ENCODE results near the gene ANO1. TPM values are rescaled to one million over a fixed set of nuclear protein-coding genes. Genes with fewer than 3 reads are reported as not detected.

ANO1 gene
- total and polyA plus RNA-seq, 2 donors (not counting 1 experiment from before 2014, with no cell fraction given) = not detected

DNA sequence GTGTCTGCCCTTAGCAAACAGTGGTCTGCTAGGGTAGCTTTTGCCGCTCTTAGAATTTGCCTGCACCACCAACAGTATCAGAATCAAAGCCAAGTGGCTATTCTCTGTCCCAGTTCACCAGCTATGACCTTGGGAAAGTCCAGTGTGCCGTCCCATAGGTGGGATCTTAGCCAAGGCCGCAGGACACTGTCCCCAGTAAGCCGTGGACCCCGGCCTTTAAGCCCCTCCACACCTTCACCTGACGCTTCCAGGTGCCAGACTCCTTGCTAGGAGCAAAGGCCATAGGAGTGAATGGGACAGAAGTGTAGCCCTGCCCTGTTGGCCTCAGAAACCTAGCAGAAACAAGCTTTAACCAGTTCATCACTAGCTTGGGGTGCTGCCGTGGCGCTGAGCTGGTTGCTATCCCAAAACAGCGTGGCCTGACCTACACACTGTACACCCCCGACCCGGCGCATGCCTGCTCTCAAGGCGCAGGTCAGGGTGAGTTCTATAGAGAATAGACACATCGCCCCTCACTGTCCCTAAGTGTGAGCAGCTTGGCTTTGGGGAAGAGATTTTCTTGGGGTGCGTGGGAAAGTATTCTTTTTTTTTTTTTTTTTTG lies 129.5 kb downstream of the ANO1 start:
- Mint-ChIP-seq H3K9me3 (ENCODE audit: insufficient read depth) (no peaks in the 10 kb centered on the region), H3K4me1 (peaks cover 34% of the 10 kb centered on the region), H3K4me3 (no peak overlapping the region), H3K27ac (no peak overlapping the region), H3K27me3 (no peaks in the 10 kb centered on the region)
- Histone ChIP-seq H3K27ac (ENCODE audit: low read length in 2 of 2) (no peak overlapping the region), H3K27me3 (replicated peaks in 1 of 4; ENCODE audit: control extremely low read depth in 1 of 4, control insufficient read depth in 3 of 4, insufficient read depth in 4 of 4, low read length in 3 of 4) (no peaks in the 10 kb centered on the region), H3K9ac (ENCODE audit: low read length) (no peak overlapping the region), H3K4me1 (ENCODE audit: control insufficient read depth in 2 of 2, insufficient read depth in 2 of 2, low read length in 2 of 2) (peaks cover 16 to 21% of the 10 kb centered on the region in 2 donors), H3K4me3 (ENCODE audit: control extremely low read depth in 1 of 5, extremely low read depth in 1 of 5, insufficient read depth in 1 of 5, low read depth in 2 of 5, low read length in 4 of 5) (no peak overlapping the region), H4K20me1 (ENCODE audit: control insufficient read depth, insufficient read depth, low read length, poor library complexity, severe bottlenecking) (peaks cover 60% of the 10 kb centered on the region), H3K9me3 (ENCODE audit: control extremely low read depth in 1 of 3, control insufficient read depth in 2 of 3, insufficient read depth in 1 of 3, low read length in 2 of 3) (no peaks in the 10 kb centered on the region), H3K79me2 (ENCODE audit: control insufficient read depth, insufficient read depth, low read length) (peaks cover 66% of the 10 kb centered on the region), H2AFZ (ENCODE audit: insufficient read depth, low read depth, low read length, poor library complexity, severe bottlenecking) (no peak overlapping the region), H3K36me3 (replicated peaks in 1 of 2; ENCODE audit: control extremely low read depth in 1 of 2, control insufficient read depth in 1 of 2, extremely low read depth in 1 of 2, insufficient read depth in 2 of 2, low read length in 1 of 2) (peaks cover 6 to 57% of the 10 kb centered on the region in 2 experiments), H3K4me2 (replicated peaks; ENCODE audit: low read depth, low read length, poor library complexity, severe bottlenecking) (no peak overlapping the region)
- WGBS (ENCODE audit: insufficient coverage) = 96% methylated on average over 13 of the region's 15 CpGs
- no peak for DNase-seq
- ChIA-PET CTCF (interaction anchor here (2.5 kb wide), 1 partner anchor 11 kb away, joined by 14 read pairs; no protein-coding TSS in a partner anchor), POLR2A (no interaction called here)
- no peak for ATAC-seq (ENCODE audit: low read depth)
- TF ChIP-seq, protein P1, sequence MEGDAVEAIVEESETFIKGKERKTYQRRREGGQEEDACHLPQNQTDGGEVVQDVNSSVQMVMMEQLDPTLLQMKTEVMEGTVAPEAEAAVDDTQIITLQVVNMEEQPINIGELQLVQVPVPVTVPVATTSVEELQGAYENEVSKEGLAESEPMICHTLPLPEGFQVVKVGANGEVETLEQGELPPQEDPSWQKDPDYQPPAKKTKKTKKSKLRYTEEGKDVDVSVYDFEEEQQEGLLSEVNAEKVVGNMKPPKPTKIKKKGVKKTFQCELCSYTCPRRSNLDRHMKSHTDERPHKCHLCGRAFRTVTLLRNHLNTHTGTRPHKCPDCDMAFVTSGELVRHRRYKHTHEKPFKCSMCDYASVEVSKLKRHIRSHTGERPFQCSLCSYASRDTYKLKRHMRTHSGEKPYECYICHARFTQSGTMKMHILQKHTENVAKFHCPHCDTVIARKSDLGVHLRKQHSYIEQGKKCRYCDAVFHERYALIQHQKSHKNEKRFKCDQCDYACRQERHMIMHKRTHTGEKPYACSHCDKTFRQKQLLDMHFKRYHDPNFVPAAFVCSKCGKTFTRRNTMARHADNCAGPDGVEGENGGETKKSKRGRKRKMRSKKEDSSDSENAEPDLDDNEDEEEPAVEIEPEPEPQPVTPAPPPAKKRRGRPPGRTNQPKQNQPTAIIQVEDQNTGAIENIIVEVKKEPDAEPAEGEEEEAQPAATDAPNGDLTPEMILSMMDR (IDR thresholded peaks at IDR 0.05) = no peak
- TF ChIP-seq EZH2 (IDR thresholded peaks at IDR 0.05; ENCODE audit: borderline replicate concordance, insufficient read depth, low read depth, low read length, poor library complexity, severe bottlenecking) = no peak
- intact Hi-C loops (cut with micrococcal nuclease) = no loop called here

DNA sequence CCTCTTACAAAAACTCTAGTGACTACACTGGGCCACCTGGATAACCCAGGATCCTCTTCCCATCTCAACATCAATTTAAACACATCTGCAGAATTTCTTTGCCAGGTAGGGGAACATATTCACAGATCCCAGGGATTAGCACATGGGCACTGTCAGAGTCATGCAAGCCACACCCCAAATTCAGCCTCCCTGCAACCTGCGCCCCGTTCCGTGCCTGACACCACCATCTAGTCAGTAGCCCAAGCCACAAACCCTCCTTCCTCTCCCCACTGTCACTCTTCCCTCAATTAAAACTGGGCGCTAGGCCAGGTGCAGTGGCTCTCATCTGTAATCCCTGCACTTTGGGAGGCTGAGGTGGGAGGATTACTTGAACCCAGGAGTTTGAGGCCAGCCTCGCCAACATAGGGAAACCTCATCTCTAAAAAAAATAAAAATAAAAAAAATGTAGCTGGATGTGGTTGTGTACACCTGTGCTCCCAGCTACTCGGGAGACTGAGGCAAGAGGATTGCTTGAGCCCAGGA lies 131.3 kb downstream of the ANO1 start:
- Mint-ChIP-seq H3K27me3 (no peaks in the 10 kb centered on the region), H3K27ac (no peak overlapping the region), H3K9me3 (ENCODE audit: insufficient read depth) (no peaks in the 10 kb centered on the region), H3K4me3 (no peak overlapping the region), H3K4me1 (peaks cover 24% of the 10 kb centered on the region)
- Histone ChIP-seq H4K20me1 (ENCODE audit: control insufficient read depth, insufficient read depth, low read length, poor library complexity, severe bottlenecking) (peaks cover 50% of the 10 kb centered on the region), H3K9ac (ENCODE audit: low read length) (no peak overlapping the region), H3K9me3 (ENCODE audit: control extremely low read depth in 1 of 3, control insufficient read depth in 2 of 3, insufficient read depth in 1 of 3, low read length in 2 of 3) (no peaks in the 10 kb centered on the region), H3K27me3 (replicated peaks in 1 of 4; ENCODE audit: control extremely low read depth in 1 of 4, control insufficient read depth in 3 of 4, insufficient read depth in 4 of 4, low read length in 3 of 4) (no peaks in the 10 kb centered on the region), H3K4me2 (replicated peaks; ENCODE audit: low read depth, low read length, poor library complexity, severe bottlenecking) (no peak overlapping the region), H3K36me3 (replicated peaks in 1 of 2; ENCODE audit: control extremely low read depth in 1 of 2, control insufficient read depth in 1 of 2, extremely low read depth in 1 of 2, insufficient read depth in 2 of 2, low read length in 1 of 2) (peaks cover 6 to 56% of the 10 kb centered on the region in 2 experiments), H3K4me1 (ENCODE audit: control insufficient read depth in 2 of 2, insufficient read depth in 2 of 2, low read length in 2 of 2) (peaks cover 7 to 10% of the 10 kb centered on the region in 2 donors), H2AFZ (ENCODE audit: insufficient read depth, low read depth, low read length, poor library complexity, severe bottlenecking) (no peak overlapping the region), H3K4me3 (ENCODE audit: control extremely low read depth in 1 of 5, extremely low read depth in 1 of 5, insufficient read depth in 1 of 5, low read depth in 2 of 5, low read length in 4 of 5) (no peak overlapping the region), H3K79me2 (ENCODE audit: control insufficient read depth, insufficient read depth, low read length) (peaks cover 56% of the 10 kb centered on the region), H3K27ac (ENCODE audit: low read length in 2 of 2) (no peak overlapping the region)
- TF ChIP-seq, protein P1 (IDR thresholded peaks at IDR 0.05) = no peak
- TF ChIP-seq EZH2 (IDR thresholded peaks at IDR 0.05; ENCODE audit: borderline replicate concordance, insufficient read depth, low read depth, low read length, poor library complexity, severe bottlenecking) = no peak
- POLR2A ChIA-PET = no interaction called here
- intact Hi-C loops (cut with micrococcal nuclease) = no loop called here
- ATAC-seq (ENCODE audit: low read depth) (no peak), DNase-seq (no peak)
- WGBS (ENCODE audit: insufficient coverage) = 93% methylated on average over 3 of the region's 6 CpGs
- CTCF ChIA-PET = no interaction called here

Data from B cell (primary cell).